Activated B cell treated with CpG ODN at 0.5 μM for 24 hours (primary cell): ENCODE measurements around the gene HLA-E. TPM values are rescaled to one million over a fixed set of nuclear protein-coding genes. Genes with fewer than 3 reads are reported as not detected.

Experiments used
- ATAC-seq: fragments of 200-7000 bp; cut with Tn5 transposase; one replicate; pipeline ENCODE4 v1.10.0; 2021; ENCODE audit warnings: low read depth, mild to moderate bottlenecking, moderate library complexity
- CTCF ChIA-PET: fragments of 350-600 bp; sonication (Branson Sonifier 250); formaldehyde crosslinking; loops from one replicate; lab custom pipeline; 2021; ENCODE audit warnings: antibody characterized with exemption; lab: Charles Lee
- POLR2A ChIA-PET: fragments of 350-600 bp; sonication (Branson Sonifier 250); formaldehyde crosslinking; loops from one replicate; lab custom pipeline; 2021; ENCODE audit warnings: antibody characterized with exemption; lab: Charles Lee
- DNase-seq: peaks from one replicate; pipeline ENCODE4 v3.0.0; 2022
- H3K27ac Mint-ChIP-seq: one replicate; pipeline ENCODE4 v1.8.0; 2020; ENCODE audit warnings: mixed read lengths
- H3K27me3 Mint-ChIP-seq: one replicate; pipeline ENCODE4 v1.8.0; 2021; ENCODE audit warnings: mixed read lengths
- H3K36me3 Mint-ChIP-seq: one replicate; pipeline ENCODE4 v1.8.0; 2021; ENCODE audit warnings: low read depth, mixed read lengths
- H3K4me1 Mint-ChIP-seq: one replicate; pipeline ENCODE4 v1.8.0; 2021; ENCODE audit warnings: mixed read lengths
- H3K4me3 Mint-ChIP-seq: one replicate; pipeline ENCODE4 v1.8.0; 2020; ENCODE audit warnings: mild to moderate bottlenecking, mixed read lengths
- H3K9me3 Mint-ChIP-seq: one replicate; pipeline ENCODE4 v1.8.0; 2020; ENCODE audit warnings: mixed read lengths
- intact Hi-C: fragments of 100-400 bp; cut with micrococcal nuclease; formaldehyde crosslinking; loops from one replicate; pipeline ENCODE4 v1.15.1; 2024
- total RNA-seq: library from RNA; stranded (reverse); gene quantifications from 2 replicates; pipeline ENCODE4 v1.2.3, GENCODE V29; 2022
- TF ChIP-seq, protein P1 (sequence below): fragments of 200-600 bp; IDR thresholded peaks from one replicate; pipeline ENCODE4 v1.8.0; 2022; ENCODE audit warnings: antibody characterized with exemption, mild to moderate bottlenecking

Gene HLA-E
- total RNA-seq, 1 donor from 2014 or later: 737 TPM

DNA sequence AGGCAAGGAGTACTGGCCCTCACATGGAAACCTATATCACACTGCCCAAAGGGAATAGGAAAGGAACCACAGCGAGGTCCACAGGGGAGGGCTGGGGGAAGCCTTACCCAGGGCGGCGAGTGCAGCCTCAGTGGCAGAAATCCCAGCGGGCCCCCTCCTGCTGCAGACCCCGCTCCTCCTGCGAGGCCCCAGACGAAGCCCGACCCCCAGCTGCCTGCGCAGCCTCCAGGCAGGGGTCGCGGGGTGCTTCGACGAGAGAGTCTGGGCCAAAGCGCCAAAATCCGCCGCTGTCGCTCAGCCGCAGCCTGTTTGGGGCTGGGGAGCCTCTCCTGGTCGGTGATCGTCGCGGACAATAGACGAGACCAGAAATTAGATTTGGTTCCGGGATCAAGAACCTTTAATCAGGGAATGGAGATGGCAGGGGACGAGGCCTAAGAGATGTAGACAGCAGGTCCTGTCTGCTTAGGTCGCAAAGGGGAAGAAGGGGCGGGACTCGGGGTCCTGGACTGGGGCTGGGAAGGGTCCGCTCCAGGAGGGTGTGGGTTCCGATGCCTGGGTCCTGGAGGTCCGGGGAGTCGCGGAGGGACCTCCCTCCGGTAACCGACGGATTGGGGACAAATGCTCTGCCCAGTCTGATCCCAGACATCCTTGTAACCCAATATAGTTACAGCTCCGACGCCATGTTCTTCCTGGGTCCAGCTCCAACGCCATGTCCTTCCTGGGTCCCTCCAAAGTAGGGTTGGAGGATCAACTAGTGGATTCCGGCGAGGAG lies 36.4 kb upstream of the HLA-E start:
- Mint-ChIP-seq H3K4me1 (peaks cover 26% of the 10 kb centered on the region), H3K27me3 (peaks cover 67% of the 10 kb centered on the region), H3K9me3 (no peaks in the 10 kb centered on the region), H3K36me3 (no peaks in the 10 kb centered on the region), H3K4me3 (peak overlapping the region; percentile 29), H3K27ac (no peak overlapping the region)
- TF ChIP-seq, protein P1, sequence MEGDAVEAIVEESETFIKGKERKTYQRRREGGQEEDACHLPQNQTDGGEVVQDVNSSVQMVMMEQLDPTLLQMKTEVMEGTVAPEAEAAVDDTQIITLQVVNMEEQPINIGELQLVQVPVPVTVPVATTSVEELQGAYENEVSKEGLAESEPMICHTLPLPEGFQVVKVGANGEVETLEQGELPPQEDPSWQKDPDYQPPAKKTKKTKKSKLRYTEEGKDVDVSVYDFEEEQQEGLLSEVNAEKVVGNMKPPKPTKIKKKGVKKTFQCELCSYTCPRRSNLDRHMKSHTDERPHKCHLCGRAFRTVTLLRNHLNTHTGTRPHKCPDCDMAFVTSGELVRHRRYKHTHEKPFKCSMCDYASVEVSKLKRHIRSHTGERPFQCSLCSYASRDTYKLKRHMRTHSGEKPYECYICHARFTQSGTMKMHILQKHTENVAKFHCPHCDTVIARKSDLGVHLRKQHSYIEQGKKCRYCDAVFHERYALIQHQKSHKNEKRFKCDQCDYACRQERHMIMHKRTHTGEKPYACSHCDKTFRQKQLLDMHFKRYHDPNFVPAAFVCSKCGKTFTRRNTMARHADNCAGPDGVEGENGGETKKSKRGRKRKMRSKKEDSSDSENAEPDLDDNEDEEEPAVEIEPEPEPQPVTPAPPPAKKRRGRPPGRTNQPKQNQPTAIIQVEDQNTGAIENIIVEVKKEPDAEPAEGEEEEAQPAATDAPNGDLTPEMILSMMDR: no peak
- DNase-seq (no peak), ATAC-seq (no peak)
- CTCF ChIA-PET: interaction anchor here (0.7 to 6.0 kb wide), 17 partner anchors 13 to 350 kb away, joined by 3 to 54 read pairs (median 4); no protein-coding TSS in a partner anchor
- POLR2A ChIA-PET: interaction anchor here (0.6 to 1.5 kb wide), 7 partner anchors 10 to 229 kb away, joined by 3 to 9 read pairs (median 4); no protein-coding TSS in a partner anchor
- intact Hi-C loops: loop anchor here (1.0 to 10.0 kb wide), 7 partner anchors 13 to 632 kb away; partner anchors contain the start of gene DHX16

- intact Hi-C loops: loop anchor here (1.0 to 10.0 kb wide), 7 partner anchors 13 to 631 kb away; partner anchors contain the start of gene DHX16
Measured at GRCh38 chr6:30453508-30454116, 35.7 kb upstream of the HLA-E start.

DNA sequence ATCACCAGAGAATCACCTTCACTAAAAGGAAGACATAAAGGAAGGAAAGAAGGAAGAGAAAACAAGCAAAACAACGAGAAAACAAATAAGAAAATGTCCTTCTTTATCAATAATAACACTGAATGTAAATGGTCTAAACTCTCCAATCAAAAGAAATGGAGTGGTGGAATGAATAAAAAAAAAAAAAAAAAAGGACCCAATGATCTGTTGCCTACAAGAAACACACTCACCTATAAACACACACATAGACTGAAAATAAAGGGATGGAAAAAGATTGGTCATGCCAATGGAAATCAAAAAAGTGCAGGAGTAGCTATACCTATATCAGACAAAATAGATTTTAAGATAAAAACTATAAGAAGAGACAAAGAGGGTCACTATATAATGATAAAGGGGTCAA lies 30.2 kb upstream of the HLA-E start:
- POLR2A ChIA-PET: no interaction called here
- intact Hi-C loops: loop anchor here (10.0 kb wide), 3 partner anchors 104 to 626 kb away; partner anchors contain the start of gene DHX16
- ATAC-seq: no peak
- Mint-ChIP-seq H3K27me3 (peaks cover 75% of the 10 kb centered on the region), H3K36me3 (peaks cover 2% of the 10 kb centered on the region), H3K9me3 (peaks cover 20% of the 10 kb centered on the region), H3K4me3 (no peak overlapping the region), H3K27ac (no peak overlapping the region), H3K4me1 (peaks cover 19% of the 10 kb centered on the region)
- TF ChIP-seq, protein P1: no peak
- CTCF ChIA-PET: no interaction called here
- no peak for DNase-seq

More at GRCh38 chr6:30453508-30454116, 35.7 kb upstream of the HLA-E start:
- H3K27ac Mint-ChIP-seq: no peak overlapping the region
- peak overlapping the region; percentile 29 for H3K4me3 Mint-ChIP-seq
- CTCF ChIA-PET: interaction anchor here (0.7 to 6.0 kb wide), 17 partner anchors 13 to 350 kb away, joined by 3 to 54 read pairs (median 4); no protein-coding TSS in a partner anchor
- peak; percentile 82 for DNase-seq
- peaks cover 26% of the 10 kb centered on the region for H3K4me1 Mint-ChIP-seq
- peak; percentile 93 for ATAC-seq
- POLR2A ChIA-PET: interaction anchor here (0.6 to 1.5 kb wide), 7 partner anchors 10 to 228 kb away, joined by 3 to 9 read pairs (median 3); no protein-coding TSS in a partner anchor
- H3K27me3 Mint-ChIP-seq: peaks cover 67% of the 10 kb centered on the region
- H3K9me3 Mint-ChIP-seq: peaks cover under 1% of the 10 kb centered on the region
- TF ChIP-seq, protein P1: no peak
- H3K36me3 Mint-ChIP-seq: no peaks in the 10 kb centered on the region

DNA sequence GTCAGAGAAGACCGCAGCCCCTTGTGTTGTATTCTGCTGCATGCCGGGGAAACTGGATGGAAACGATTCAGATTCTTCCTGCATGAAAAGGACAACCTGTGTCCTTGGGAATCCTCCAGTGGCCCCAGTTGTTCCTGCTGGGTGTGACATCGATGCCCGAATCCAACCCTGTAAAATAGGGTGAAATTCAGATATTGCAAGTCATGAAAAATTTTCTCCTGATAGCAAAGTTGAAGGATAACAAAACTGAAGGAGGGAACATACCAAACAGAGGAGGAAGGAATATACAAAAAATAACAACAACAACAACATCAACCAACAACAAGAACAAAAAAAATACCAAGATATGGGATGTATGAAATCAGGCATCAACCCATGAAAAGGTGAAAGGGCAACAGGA lies 28.3 kb upstream of the HLA-E start:
- no peak for DNase-seq
- H3K36me3 Mint-ChIP-seq: peaks cover 2% of the 10 kb centered on the region
- POLR2A ChIA-PET: no interaction called here
- CTCF ChIA-PET: no interaction called here
- no peak overlapping the region for H3K27ac Mint-ChIP-seq
- no peak for ATAC-seq
- TF ChIP-seq, protein P1: no peak
- H3K9me3 Mint-ChIP-seq: peaks cover 20% of the 10 kb centered on the region
- intact Hi-C loops: loop anchor here (10.0 kb wide), 1 partner anchor 444 kb away; the partner anchor contains the start of gene GTF2H4
- peaks cover 74% of the 10 kb centered on the region for H3K27me3 Mint-ChIP-seq
- H3K4me1 Mint-ChIP-seq: peaks cover 28% of the 10 kb centered on the region
- H3K4me3 Mint-ChIP-seq: no peak overlapping the region
